ENCODE data around the gene CNOT4.

DNA sequence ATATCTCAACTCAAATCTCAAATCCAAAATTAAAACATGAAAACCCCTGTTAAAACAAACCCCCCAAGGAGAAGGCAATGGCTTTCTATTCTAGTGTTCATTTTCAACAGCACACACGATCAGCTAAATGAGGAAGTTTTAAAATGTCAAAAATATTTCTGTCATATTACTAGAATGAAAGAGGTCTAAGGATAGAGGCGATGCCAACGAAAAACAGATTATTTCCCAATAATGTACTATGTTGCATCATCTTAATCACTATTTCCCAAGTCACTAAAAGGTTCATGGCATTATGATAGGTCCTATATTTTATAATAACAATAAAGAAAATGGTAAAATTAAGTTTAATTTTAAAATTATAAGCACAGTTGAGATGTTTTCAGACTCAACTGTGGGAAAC, 10.1 kb downstream of the CNOT4 start:
- TF ChIP-seq, protein P1, sequence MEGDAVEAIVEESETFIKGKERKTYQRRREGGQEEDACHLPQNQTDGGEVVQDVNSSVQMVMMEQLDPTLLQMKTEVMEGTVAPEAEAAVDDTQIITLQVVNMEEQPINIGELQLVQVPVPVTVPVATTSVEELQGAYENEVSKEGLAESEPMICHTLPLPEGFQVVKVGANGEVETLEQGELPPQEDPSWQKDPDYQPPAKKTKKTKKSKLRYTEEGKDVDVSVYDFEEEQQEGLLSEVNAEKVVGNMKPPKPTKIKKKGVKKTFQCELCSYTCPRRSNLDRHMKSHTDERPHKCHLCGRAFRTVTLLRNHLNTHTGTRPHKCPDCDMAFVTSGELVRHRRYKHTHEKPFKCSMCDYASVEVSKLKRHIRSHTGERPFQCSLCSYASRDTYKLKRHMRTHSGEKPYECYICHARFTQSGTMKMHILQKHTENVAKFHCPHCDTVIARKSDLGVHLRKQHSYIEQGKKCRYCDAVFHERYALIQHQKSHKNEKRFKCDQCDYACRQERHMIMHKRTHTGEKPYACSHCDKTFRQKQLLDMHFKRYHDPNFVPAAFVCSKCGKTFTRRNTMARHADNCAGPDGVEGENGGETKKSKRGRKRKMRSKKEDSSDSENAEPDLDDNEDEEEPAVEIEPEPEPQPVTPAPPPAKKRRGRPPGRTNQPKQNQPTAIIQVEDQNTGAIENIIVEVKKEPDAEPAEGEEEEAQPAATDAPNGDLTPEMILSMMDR (IDR thresholded peaks at IDR 0.05; ENCODE audit: borderline replicate concordance, extremely low read depth, low read length, poor library complexity, severe bottlenecking) = no peak
- no peak for TF ChIP-seq EZH2 (IDR thresholded peaks at IDR 0.05; ENCODE audit: borderline replicate concordance, low read depth, low read length, severe bottlenecking)

All from DND-41 (cell line).